Measurements from ENCODE around the gene EQTN.
A peak's percentile ranks its signal among the peaks of the same experiment; 100 is the strongest.
"Not testable (repeated sequence)": the region's sequence is repeated elsewhere in the genome, so short reads cannot be mapped to it uniquely, and the experiment has no call there.

Gene EQTN

GRCh38 chr9:27292659-27293405, 4.1 kb downstream of the EQTN start:
- peak; percentile 3 for DNase-seq

DNA sequence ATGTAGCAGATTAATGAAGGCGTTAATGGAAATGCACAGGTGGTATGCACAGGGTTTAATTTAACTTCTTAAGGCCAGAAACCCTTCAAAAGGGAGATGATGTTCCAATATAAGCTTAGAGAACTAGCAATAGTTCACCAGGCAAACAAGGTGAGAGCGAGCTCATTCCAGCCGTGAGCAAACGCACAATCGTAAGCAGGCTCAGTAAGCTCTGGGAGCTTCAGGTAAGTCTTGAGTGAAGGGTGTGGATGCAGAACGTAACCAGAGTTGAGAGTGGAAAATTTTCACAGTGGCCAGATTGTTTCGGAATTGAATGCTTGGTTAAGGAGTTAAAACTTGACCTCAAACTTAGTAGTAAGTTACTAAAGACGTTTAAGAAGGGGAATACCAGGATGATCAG, 5.7 kb downstream of the EQTN start:
- DNase-seq: no peak

DNA sequence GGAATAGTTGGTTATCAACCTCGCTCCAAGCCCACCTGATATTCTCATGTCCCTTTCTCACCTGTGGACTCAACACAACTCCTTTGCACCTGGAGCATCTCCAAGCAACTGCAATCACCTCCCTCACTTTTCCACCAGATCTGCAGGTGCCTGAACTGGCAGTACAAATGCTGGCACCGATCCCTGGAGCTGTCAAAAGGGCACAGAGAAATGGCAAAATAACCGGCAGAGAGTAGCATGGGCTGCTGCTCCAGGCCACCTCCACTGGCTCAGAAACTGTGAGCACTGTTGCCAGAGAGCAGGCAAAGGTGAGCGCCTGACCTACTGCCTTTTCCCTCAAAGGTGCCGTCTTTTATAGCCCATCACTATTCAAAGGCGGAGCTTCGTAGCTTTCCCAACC, 14.7 kb downstream of the EQTN start:
- DNase-seq: no peak

GRCh38 chr9:27280860-27281259, 16.1 kb downstream of the EQTN start:
- DNase-seq: no peak

DNA sequence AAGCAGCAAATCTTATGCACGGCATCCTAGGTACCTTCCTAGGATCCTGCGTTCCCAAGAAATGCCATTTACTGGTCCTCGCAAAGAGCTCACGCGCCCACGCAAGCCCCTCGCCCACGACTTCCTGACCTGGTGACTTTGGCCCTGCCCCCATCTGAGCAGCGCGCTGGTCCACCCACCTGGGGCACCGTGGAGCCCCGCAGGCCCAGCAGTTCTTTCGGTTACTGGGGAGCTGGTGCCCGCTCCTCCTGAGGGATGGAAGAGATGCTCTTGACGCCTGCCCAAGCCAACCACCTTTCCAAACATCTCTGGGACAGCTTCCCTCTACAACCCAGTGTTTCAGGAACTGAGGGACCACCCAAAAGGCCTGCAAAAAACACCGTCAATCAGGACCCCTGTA, 16.7 kb downstream of the EQTN start:
- no peak for DNase-seq

DNA sequence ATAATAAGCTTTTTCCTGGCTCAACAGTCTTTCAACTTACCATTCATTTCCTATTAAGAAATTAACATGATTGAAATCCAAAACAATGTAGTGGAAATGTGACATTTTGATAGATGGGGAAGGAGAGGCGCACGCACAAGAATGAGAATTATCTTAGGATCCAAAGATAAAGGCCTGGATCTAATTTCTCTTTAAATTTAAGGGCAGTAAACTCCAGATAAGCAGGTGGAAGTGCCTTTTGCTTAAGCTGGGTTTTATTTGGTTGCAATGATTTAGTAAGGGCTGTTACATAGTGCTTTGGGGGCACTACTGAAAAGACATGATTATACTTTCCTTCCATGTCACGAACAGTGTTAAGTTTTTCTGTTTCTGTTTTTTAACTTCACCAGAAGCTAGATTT, 17.3 kb downstream of the EQTN start:
- no peak for DNase-seq

DNA sequence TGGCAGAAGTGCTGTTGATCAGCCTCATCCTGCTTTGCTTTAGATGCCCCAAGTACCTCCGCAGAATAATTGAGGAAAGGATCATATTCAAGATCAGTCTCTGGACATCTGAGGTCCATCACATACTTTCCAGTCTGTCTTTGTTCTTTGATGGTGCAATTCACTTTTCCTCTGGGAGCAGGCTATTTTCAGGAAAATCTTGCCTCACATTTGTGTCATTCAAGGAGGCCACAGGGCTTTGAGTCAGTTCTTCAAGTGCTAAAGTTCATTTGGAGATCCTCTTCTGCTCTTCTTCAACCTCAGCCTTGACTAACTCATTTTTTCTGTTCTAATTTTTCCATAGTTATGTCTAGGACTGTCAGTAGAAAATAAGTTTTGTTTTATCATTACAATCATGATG, 18.6 kb downstream of the EQTN start:
- DNase-seq: no peak

- peak; percentile 50 for DNase-seq
These were observed 20.5 kb downstream of the EQTN start for GRCh38 chr9:27276193-27277030.

- no peak for DNase-seq
These were observed 23.8 kb downstream of the EQTN start for GRCh38 chr9:27273186-27273585.

DNA sequence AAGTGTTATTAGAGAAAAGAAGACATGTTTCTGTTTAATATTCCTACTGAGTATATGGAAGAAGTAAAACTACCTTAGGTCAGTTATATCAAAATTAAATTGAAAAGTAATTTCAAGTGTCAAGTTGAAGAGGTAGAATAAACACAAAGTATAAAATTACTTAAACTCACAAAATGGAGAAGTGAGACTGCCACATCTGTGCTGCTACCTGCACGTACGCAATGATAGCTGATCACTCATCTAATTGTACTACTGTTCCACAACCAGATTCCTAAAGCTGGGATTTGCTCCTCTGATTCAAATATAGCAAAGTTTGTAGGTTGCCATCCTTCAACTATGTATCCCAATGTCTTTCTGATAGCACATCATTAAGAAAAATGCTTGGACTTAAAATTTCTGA, 24.8 kb downstream of the EQTN start:
- DNase-seq: no peak

DNA sequence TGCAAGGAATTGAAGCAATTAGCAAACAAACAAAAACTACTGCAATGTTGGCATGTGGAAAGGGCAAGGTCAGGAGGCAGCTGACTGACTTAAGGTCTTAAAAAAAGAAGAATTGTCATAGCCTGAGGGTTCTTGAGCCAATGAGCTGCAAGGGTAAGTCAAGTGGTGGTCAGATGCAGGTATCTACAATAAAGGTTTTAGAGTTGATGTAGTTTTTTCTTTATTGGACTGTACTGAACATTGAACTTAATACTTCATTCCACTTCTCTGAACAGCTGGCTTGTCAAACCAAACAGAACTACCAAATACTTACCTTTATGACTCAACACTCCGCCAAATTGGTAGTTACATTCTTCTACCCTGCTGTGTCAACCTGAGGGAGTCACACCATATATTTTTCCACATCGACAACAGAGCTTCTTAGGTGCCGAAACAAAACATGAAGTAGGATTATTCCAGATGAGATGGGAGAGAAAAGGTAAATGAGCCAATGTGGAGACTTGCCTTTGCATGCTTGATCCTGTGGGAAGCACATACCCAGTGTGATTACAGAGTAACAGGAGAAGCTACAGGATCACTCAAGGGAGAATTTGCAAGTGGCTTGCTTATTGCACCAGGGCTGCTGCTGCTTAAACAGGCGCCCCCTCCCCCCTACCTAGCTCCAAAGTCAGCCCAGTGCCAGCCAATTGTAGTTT, 35.3 kb downstream of the EQTN start:
- DNase-seq: peak; percentile 40

- no peak for DNase-seq
These were observed 36.0 kb downstream of the EQTN start for GRCh38 chr9:27260789-27261516.

GRCh38 chr9:27258662-27259061, 38.3 kb downstream of the EQTN start:
- DNase-seq: no peak

- DNase-seq: peak; percentile 6
These were observed 48.2 kb downstream of the EQTN start for GRCh38 chr9:27248702-27249101.

GRCh38 chr9:27247756-27248155, 49.2 kb downstream of the EQTN start:
- DNase-seq: peak; percentile 63

- DNase-seq: not testable (repeated sequence)
These were observed 57.3 kb downstream of the EQTN start for GRCh38 chr9:27239648-27240047.

All from HCEC 1CT (cell line).